ENCODE measurements around the gene ZNF878.

ZNF878 gene

GRCh38 chr19:12034620-12035019, 18.1 kb downstream of the ZNF878 start:
- DNase-seq, result no peak

DNA sequence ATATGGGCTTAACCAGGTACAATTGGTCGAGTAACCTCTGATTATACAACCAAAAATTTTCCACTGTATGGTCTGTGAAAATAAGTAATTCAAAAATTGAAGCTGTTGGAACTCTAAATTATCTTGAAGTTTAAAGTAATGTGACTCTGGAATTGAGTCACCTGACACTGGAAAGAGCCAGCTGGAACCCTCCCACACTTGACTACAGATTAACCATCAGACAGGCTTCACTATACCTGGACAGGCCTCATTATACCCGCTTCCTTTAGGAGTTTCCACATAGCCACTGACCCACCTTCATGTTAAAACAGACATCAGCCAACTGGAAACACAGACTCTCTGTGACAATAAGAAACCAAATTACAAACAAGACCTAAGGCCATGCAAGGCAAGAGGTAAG, 18.6 kb downstream of the ZNF878 start:
- no peak for DNase-seq

- DNase-seq, result no peak
These were observed 37.0 kb downstream of the ZNF878 start for GRCh38 chr19:12015753-12016116.

GRCh38 chr19:12015015-12015752, 37.6 kb downstream of the ZNF878 start:
- no peak for DNase-seq

- DNase-seq, result no peak
These were observed 52.4 kb downstream of the ZNF878 start for GRCh38 chr19:12000152-12000981.

DNA sequence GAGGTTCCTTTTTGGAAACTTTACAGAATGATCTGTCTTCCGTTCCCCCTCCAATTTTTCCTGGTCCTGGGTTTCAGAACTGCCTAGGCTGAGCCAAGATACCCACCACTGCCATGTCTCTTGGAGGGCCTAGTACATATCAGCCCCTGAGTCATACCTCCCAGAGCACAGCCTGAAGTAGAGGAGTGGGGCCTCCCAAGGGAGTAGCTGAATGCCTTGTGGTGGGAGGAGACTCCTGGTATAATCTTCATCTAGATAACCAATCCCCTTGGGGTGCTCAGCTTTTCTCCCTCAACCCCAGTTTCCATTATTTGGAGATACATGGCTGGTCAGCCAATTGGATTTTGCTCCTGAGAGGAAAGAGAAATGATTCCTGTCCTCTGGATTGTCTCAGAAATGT, 57.6 kb downstream of the ZNF878 start:
- DNase-seq, result no peak

Measured in NCI-H774 (cell line).